ENCODE results near the gene FUT8.
"Not testable (repeated sequence)": the region's sequence is repeated elsewhere in the genome, so short reads cannot be mapped to it uniquely, and the experiment has no call there.

FUT8 gene

DNA sequence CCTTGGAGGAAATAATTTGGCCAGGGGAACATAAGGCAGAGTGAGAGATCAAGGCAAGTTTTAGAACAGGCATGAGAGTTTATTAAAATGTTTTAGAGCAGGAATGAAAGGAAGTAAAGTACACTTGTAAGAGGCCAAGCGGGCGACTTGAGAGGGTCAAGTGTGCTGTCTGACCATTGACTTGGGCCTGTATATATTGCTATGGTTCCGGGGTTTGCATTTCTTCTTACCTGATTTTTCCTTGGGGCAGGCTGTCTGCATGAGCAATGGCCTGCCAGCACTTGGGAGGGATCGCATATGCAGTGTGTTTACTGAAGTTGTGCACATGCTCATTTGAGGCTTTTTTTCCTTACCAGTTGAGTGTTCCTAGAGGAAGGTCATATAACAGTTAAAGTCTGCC, 214.8 kb downstream of the FUT8 start:
- DNase-seq: no peak

- DNase-seq: no peak
Measured at GRCh38 chr14:65628664-65629063, 216.1 kb downstream of the FUT8 start.

- no peak for DNase-seq
Measured at GRCh38 chr14:65631040-65631439, 218.5 kb downstream of the FUT8 start.

GRCh38 chr14:65632487-65632886, 220.0 kb downstream of the FUT8 start:
- no peak for DNase-seq

- DNase-seq: not testable (repeated sequence)
Measured at GRCh38 chr14:65633666-65634065, 221.1 kb downstream of the FUT8 start.

GRCh38 chr14:65637780-65638179, 225.2 kb downstream of the FUT8 start:
- no peak for DNase-seq

DNA sequence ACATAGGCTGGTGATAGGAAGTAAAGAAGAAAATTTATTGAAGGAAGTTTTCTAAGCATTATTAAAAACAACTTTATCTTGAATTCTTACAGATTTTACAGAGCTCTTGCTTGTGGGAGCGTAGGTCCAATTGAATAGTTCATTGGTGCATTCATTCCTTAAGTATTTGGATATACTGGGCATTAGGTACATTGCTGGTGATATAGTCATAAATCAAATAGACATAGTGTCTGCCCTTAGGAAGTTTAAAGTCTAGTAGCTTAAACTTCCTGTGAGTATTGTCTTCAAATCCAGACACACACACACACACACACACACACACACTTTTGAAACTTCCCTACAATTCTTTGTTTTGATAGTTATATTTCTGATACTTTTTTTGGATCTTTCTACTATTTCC, 226.7 kb downstream of the FUT8 start:
- DNase-seq: no peak

GRCh38 chr14:65650826-65651225, 238.3 kb downstream of the FUT8 start:
- DNase-seq: peak; percentile 53

- DNase-seq: no peak
Measured at GRCh38 chr14:65656554-65656953, 244.0 kb downstream of the FUT8 start.

DNA sequence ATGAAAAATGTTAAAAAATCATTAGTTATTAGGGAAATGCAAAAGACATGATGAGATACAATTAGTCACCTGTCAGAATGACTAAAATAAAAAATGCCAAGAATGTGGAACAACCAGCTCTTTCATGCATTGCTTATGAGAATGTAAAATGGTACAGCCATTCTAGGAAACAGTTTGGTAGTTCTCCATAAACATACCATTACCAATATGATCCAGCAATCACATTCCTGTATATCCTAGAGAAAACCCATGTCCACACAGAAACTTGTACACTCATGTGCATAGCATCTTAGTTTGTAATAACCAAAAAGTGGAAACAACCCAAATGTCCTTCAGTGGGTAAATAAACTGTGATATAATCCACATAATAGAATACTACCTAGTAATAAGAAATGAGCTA, 245.7 kb downstream of the FUT8 start:
- peak; percentile 13 for DNase-seq

DNA sequence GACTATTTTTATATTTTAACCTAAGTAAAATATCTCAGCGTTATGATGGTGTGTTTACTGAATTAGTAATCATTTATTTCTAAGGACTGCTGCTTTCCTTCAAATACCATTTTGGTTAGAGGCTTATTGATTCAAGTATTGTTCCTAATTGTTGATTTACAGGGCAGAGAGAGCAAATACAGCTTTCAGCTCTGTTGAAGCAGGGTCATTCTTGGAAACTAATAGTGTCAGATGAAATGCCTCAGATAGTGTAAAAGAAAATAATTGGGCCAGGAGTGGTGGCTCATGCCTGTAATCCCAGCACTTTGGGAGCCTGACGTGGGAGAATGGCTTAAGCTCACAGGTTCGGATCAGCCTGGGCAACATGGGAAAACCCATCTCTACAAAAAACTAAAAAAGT, 249.3 kb downstream of the FUT8 start:
- no peak for DNase-seq

GRCh38 chr14:65664436-65664835, 251.9 kb downstream of the FUT8 start:
- no peak for DNase-seq

DNA sequence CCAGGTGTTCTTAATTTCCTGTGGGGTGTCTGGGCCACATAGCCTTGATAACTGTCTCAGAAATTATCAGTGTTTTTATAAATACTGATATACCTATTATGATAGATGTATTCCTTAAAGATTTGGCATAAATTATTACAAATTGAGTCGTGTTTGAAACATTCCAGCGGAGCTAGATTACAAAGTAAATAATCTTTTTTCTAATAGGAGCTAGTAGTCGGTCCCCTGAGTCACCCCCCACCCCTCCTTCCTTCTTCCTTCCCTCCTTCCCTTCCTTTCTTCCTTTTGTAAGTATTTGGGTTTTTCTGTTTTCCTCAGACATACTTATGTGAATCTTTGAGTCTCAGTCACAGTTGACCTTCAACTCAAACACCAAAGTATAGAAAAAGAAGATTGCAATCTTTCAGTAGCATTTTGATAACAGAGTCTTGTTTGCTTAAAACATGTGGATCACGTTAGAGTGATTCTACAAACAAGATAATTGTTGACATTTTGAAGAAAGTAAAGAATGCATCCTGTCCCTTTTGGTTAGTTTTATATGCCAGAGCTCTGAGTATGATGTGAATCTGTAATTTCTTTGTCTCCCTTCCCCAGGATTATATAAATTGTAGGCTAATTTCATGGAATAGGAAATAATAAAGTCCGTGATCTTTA, 264.0 kb downstream of the FUT8 start:
- peak; percentile 2 for DNase-seq

- no peak for DNase-seq
Measured at GRCh38 chr14:65685572-65685971, 273.0 kb downstream of the FUT8 start.

- DNase-seq: no peak
Measured at GRCh38 chr14:65686761-65687160, 274.2 kb downstream of the FUT8 start.

DNA sequence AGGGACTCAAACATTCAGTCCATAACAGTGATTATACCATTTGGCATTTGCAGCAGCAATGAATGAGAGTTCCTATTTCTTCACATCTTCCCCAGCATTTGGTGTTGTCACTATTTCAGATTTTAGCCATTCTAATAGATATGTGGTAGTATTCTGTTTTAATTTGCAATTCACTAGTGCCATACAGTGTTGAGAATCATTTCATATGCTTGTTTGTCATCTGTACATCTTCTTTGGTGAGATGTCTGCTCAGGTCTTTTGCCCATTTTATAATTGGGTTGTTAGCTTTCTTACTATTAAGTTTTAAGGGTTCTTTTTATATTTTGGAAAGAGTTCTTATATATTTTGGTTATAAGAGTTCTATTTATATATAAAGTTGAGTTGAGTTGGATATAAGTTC, 276.5 kb downstream of the FUT8 start:
- DNase-seq: no peak

- DNase-seq: not testable (repeated sequence)
Measured at GRCh38 chr14:65692566-65692965, 280.0 kb downstream of the FUT8 start.

GRCh38 chr14:65696801-65697200, 284.3 kb downstream of the FUT8 start:
- DNase-seq: no peak

DNA sequence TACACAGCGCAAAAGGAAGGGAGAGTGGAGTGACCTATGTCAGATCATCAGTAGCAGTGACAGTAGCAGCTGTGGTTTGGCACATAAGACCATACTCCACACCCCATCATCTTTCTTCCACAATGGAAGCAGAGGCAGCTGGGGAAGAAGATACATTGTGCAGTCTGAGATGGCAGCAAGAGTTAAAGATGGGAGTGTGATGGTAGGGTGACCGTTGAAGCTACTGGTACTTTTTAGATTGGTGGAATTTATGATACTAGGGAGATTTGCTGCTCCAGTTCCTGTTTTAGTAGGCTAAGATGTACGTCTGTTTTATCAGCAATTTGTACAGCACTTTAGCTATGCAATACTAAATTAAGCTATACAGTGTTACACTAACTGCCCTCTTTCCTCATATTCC, 291.0 kb downstream of the FUT8 start:
- no peak for DNase-seq

DNA sequence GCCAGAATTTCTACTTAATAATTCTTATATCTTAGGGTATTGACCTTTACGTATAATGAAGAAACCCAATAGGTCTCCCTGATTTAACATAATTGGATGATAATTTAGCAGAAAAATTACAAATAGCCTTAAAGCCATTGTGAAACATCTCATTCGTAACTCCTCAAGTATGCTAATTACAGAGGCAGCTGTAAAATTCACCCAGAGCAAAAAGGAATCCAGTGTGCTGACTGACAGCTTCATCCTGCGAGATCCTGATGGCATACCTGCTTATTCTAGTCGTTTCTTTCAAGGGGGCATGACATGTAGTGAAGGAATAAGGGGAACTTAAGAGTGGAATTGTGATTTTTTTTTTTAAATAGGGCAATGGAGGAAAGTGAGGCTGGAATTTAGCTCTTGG, 291.5 kb downstream of the FUT8 start:
- DNase-seq: no peak

DNA sequence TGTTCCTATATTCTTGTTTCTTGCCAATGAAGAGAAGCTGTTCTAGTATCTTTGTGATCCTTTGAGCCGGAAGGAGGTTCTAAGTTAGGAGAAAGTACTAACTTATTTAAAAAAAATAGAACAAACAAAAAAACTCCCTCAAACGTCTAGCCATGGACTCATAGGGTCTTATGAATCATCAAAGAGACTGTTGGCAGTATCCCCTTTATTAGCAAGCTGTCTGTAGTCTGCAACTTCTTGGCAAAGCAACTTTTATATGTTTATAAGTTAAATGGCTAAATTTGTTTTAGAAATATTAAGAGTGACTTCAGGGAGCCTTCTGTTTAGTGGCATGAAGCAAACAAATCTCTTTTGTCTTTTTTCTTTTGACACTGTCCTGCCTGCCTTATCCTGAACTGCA, 291.9 kb downstream of the FUT8 start:
- DNase-seq: no peak

- no peak for DNase-seq
Measured at GRCh38 chr14:65704850-65705249, 292.3 kb downstream of the FUT8 start.

DNA sequence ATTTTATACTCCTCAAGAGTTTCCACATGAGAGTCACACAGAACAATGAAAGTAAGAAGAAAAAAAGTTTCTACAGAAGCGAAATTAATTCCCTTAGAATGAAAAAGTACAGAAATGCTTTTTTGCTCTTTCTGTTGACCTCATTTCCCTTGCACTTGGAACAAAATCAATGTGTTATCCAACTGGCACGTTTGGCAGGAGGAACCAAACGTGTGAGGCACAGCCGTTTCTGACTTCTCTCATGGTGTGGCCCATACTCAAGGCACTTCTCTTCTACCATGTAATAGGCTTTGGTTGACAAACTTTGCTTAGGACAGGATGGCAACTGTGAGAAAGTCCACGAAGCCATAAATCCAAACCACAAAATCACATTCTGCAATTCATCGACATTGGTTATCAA, 297.0 kb downstream of the FUT8 start:
- no peak for DNase-seq

DNA sequence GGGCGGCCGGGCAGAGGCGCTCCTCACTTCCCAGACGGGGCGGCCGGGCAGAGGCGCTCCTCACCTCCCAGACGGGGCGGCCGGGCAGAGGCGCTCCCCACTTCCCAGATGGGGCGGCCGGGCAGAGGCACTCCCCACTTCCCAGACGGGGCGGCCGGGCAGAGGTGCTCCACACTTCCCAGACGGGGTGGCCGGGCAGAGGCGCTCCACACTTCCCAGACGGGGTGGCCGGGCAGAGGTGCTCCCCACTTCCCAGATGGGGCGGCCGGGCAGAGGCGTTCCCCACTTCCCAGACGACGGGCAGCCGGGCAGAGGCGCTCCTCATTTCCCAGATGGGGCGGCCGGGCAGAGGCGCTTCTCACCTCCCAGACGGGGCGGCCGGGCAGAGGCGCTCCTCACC, 304.3 kb downstream of the FUT8 start:
- not testable (repeated sequence) for DNase-seq

GRCh38 chr14:65717384-65717915, 304.9 kb downstream of the FUT8 start:
- DNase-seq: not testable (repeated sequence)
